ENCODE measurements around the gene MYL5.
"Not testable (repeated sequence)": the region's sequence is repeated elsewhere in the genome, so short reads cannot be mapped to it uniquely, and the experiment has no call there.

MYL5 gene

DNA sequence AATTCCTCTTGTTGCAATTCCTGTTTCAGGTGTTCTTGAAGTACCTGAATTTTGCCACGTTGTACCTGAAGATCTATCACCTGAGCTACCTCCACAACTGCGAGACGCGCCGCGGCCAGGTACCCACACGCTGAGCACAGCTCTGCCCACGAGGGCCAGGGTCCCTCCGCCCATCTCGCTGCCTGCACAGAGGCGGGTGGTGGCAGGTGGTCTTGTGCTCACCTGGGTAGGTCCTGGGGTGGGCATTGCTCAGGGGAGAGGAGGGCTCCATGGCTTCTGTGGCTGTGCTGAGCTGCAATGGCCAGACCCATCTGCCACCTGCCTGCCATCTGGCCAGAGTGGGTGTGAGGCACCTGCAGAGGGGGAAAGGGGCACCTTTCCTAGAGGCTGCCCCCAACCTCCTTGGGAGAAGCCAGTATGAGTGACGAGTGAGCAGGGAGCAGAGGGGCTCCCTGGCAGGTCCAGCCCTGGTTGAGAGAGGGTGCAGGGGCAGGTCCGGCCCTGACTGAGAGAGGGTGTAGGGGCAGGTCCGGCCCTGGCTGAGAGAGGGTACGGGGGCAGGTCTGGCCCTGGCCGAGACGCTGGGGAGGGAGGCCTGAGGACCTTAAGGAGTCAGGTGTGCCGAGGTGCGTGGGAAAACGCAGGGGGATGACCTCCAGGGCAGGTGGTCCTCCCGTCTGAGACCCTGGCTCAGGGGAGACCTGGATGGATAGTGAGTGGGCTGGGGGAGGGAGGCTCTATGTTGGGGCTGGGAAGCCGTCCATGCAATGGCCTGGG is 38.3 kb upstream of the MYL5 start:
- no peaks in the 10 kb centered on the region for H3K9me3 ChIP-seq (ENCODE audit: insufficient read depth, low read length)
- H3K79me2 ChIP-seq (ENCODE audit: insufficient read depth, low read length), result no peaks in the 10 kb centered on the region
- no peak overlapping the region for H3K4me2 ChIP-seq (ENCODE audit: low read depth, low read length, poor library complexity, severe bottlenecking)
- no peaks in the 10 kb centered on the region for H3K27me3 ChIP-seq (ENCODE audit: low read length)
- TF ChIP-seq CTCF (IDR thresholded peaks at IDR 0.05; ENCODE audit: insufficient read depth, low read length, poor library complexity, severe bottlenecking), result no peak
- no peak for TF ChIP-seq EZH2phosphoT487 (conservative IDR thresholded peaks at IDR 0.05; ENCODE audit: low read length)
- H3K9me2 ChIP-seq (replicated peaks; ENCODE audit: insufficient read depth, low read length), result no peaks in the 10 kb centered on the region
- H3K27ac ChIP-seq (ENCODE audit: low read depth, low read length), result no peak overlapping the region
- no peak overlapping the region for H3K9ac ChIP-seq (ENCODE audit: low read length)
- H3F3A ChIP-seq (ENCODE audit: insufficient read depth), result no peaks in the 10 kb centered on the region
- H3K36me3 ChIP-seq (ENCODE audit: low read length), result no peaks in the 10 kb centered on the region
- no peaks in the 10 kb centered on the region for H4K20me1 ChIP-seq (ENCODE audit: low read depth, low read length)
- H3K4me3 ChIP-seq (ENCODE audit: insufficient read depth, low read length, poor library complexity, severe bottlenecking), result no peak overlapping the region
- no peak overlapping the region for H2AFZ ChIP-seq (ENCODE audit: low read depth, low read length, severe bottlenecking)

GRCh38 chr4:636628-637159 is 37.6 kb upstream of the MYL5 start:
- Histone ChIP-seq H3K27me3 (ENCODE audit: low read length) (no peaks in the 10 kb centered on the region), H2AFZ (ENCODE audit: low read depth, low read length, severe bottlenecking) (no peak overlapping the region), H3K4me3 (ENCODE audit: insufficient read depth, low read length, poor library complexity, severe bottlenecking) (no peak overlapping the region), H3K4me2 (ENCODE audit: low read depth, low read length, poor library complexity, severe bottlenecking) (no peak overlapping the region), H3K27ac (ENCODE audit: low read depth, low read length) (no peak overlapping the region), H3K36me3 (ENCODE audit: low read length) (no peaks in the 10 kb centered on the region), H3K79me2 (ENCODE audit: insufficient read depth, low read length) (no peaks in the 10 kb centered on the region), H3K9ac (ENCODE audit: low read length) (no peak overlapping the region), H4K20me1 (ENCODE audit: low read depth, low read length) (no peaks in the 10 kb centered on the region), H3K9me2 (replicated peaks; ENCODE audit: insufficient read depth, low read length) (no peaks in the 10 kb centered on the region), H3F3A (ENCODE audit: insufficient read depth) (no peaks in the 10 kb centered on the region), H3K9me3 (ENCODE audit: insufficient read depth, low read length) (no peaks in the 10 kb centered on the region)
- TF ChIP-seq EZH2phosphoT487 (conservative IDR thresholded peaks at IDR 0.05; ENCODE audit: low read length), result no peak
- no peak for TF ChIP-seq CTCF (IDR thresholded peaks at IDR 0.05; ENCODE audit: insufficient read depth, low read length, poor library complexity, severe bottlenecking)

DNA sequence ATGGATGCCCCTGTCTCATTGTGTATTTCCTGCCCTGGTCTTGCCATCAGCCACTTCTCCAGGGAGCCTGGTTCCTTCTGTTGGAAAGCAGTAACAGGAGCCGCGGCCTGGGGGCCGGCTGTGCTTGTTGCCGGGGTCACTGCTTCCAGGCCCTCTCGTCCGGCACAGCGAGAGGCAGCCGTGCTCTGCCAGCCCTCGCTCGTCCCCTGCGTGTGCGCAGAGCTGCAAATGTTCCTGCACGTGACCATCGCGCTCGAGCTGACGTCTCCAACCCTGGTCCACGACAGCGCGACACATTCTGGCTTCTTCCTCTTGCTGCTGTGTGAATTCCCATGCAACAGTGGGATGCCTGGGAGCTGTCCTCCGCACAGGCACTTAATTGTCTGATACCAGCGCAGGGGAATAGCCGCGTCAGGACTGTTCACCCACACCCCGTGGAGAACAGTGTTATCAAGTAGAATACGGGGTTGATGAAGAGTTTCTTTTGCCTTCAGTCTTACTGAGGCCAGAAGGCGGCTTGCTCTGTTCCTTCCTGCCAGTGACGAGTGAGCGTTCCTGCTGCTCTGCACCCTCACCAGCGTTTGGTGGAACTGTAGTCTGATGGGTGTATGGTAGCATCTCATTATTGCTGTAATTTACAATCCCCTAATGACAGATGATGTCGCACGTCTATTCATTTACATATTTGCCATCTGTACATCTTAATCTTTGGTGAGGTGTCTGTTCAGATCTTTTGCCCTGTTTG is 36.6 kb upstream of the MYL5 start:
- Histone ChIP-seq H3K79me2 (ENCODE audit: insufficient read depth, low read length) (no peaks in the 10 kb centered on the region), H3K9ac (ENCODE audit: low read length) (no peak overlapping the region), H3K4me3 (ENCODE audit: insufficient read depth, low read length, poor library complexity, severe bottlenecking) (no peak overlapping the region), H3K9me3 (ENCODE audit: insufficient read depth, low read length) (no peaks in the 10 kb centered on the region), H3K9me2 (replicated peaks; ENCODE audit: insufficient read depth, low read length) (no peaks in the 10 kb centered on the region), H3K4me2 (ENCODE audit: low read depth, low read length, poor library complexity, severe bottlenecking) (no peak overlapping the region), H4K20me1 (ENCODE audit: low read depth, low read length) (no peaks in the 10 kb centered on the region), H2AFZ (ENCODE audit: low read depth, low read length, severe bottlenecking) (no peak overlapping the region), H3K36me3 (ENCODE audit: low read length) (no peaks in the 10 kb centered on the region), H3F3A (ENCODE audit: insufficient read depth) (no peaks in the 10 kb centered on the region), H3K27ac (ENCODE audit: low read depth, low read length) (no peak overlapping the region), H3K27me3 (ENCODE audit: low read length) (no peaks in the 10 kb centered on the region)
- TF ChIP-seq EZH2phosphoT487 (conservative IDR thresholded peaks at IDR 0.05; ENCODE audit: low read length) (no peak), CTCF (IDR thresholded peaks at IDR 0.05; ENCODE audit: insufficient read depth, low read length, poor library complexity, severe bottlenecking) (no peak)

GRCh38 chr4:642366-642765 is 32.0 kb upstream of the MYL5 start:
- not testable (repeated sequence) for H3K9ac ChIP-seq (ENCODE audit: low read length); H2AFZ ChIP-seq (ENCODE audit: low read depth, low read length, severe bottlenecking); H3K36me3 ChIP-seq (ENCODE audit: low read length); H3K9me2 ChIP-seq (replicated peaks; ENCODE audit: insufficient read depth, low read length); H3K9me3 ChIP-seq (ENCODE audit: insufficient read depth, low read length); H4K20me1 ChIP-seq (ENCODE audit: low read depth, low read length); H3K4me3 ChIP-seq (ENCODE audit: insufficient read depth, low read length, poor library complexity, severe bottlenecking); H3K4me2 ChIP-seq (ENCODE audit: low read depth, low read length, poor library complexity, severe bottlenecking); H3F3A ChIP-seq (ENCODE audit: insufficient read depth); H3K27me3 ChIP-seq (ENCODE audit: low read length); H3K79me2 ChIP-seq (ENCODE audit: insufficient read depth, low read length); H3K27ac ChIP-seq (ENCODE audit: low read depth, low read length)
